NCI-H446 treated with DMSO at 0.1 percent for 48 hours (cell line): ENCODE data around the gene NEK9.
A peak's percentile ranks its signal among the peaks of the same experiment; 100 is the strongest.
"Not testable (repeated sequence)": the region's sequence is repeated elsewhere in the genome, so short reads cannot be mapped to it uniquely, and the experiment has no call there.

Experiments used
- DNase-seq: peaks from one replicate; lab custom pipeline; 2025; lab: John Stamatoyannopoulos, UW

Gene NEK9

GRCh38 chr14:75107186-75107585 is 19.7 kb downstream of the NEK9 start:
- no peak for DNase-seq

DNA sequence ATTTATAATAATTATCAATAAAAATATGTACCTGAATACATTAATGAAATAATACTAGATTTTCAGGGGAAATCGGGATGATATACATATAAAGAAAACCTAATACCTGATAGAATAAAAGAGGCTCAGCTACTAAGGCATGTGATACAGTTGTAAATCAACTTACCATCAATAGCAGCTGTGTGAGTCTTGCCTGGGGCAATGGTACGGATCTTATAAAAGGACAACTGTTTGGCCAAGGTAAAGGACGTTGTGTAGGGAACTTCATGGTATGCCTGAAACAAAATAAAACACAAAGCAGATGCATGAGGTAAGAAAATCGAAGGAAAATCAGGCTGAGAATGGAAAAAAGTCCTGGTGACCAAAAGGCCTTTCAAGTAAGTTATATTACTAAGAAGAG is 25.4 kb downstream of the NEK9 start:
- no peak for DNase-seq

DNA sequence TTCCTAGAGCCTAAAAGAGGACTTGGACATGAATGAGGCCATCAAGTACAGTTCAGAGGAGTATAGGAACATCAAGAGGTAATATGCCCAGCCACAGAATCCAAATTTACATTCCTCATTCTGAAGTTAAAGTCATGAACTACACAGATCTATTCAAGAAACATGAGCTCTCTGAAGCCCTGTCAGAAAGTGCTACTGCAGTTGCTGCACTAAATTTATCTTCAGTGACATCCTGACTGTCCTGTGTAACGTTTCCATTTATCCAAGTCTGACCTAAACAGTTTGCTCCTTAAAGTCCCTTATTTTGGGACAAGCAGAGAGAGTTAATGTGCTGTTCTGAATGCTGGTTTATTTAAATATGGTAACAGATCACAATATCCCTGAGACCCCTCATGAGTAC is 28.2 kb downstream of the NEK9 start:
- DNase-seq: no peak

- DNase-seq: no peak
Measured at GRCh38 chr14:75098212-75098611, 28.6 kb downstream of the NEK9 start.

DNA sequence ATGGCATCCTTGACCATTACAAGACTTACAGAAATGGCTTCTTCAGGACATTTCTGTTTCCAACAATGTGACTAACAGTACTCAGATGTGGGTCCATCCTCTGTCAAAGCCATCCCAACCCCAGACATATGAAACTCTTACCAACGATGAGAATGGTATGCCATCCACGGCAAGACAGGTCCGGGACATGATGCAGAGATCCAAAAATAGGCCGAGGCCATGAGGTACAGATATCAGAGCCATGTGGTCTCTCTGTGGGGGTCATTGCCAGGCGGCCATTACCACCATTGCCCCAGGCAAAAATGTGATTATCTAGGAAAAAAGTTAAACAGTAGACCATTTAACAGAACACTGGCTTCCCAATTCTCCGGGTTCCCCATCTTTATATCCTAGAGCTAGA is 29.9 kb downstream of the NEK9 start:
- DNase-seq: no peak

DNA sequence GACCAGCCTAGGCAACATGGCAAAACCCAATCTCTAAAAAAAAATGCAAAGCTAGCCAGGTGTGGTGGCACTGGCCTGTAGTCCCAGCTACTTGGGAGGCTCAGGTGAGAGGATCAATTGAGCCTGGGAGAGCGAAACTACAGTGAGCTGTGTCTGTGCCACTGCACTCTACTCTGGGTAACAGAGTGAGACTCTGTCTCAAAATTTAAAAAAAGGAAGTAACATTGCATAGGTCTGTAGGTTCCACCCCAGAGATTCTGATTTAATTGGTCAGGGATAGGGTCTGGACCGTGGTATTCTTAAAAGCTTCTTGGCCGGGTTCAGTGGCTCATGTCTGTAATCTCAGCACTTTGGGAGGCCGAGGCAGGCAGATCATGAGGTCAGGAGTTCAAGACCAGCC is 31.2 kb downstream of the NEK9 start:
- DNase-seq: no peak

- DNase-seq: no peak
Measured at GRCh38 chr14:75094896-75095295, 32.0 kb downstream of the NEK9 start.

DNA sequence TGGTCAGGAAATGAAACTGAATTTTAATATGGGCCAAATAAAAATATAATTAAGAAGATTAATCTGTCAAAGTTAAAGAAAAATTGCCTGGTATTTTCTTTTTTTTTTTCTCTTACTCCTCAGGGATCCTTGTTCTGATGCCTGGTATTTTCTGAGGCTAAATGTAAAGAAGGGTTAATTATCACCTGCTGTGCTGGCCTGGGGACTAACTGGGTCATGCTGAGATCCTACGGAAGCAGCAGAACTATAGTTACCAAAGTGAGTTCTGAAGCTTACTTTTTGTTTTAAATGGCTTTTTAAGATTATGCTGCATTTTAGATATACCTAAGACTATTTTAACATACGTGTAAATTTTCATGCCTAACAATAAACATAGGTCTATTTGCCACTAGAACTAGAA is 34.1 kb downstream of the NEK9 start:
- DNase-seq: no peak

- DNase-seq: no peak
Measured at GRCh38 chr14:75091251-75091650, 35.6 kb downstream of the NEK9 start.

GRCh38 chr14:75090353-75090752 is 36.5 kb downstream of the NEK9 start:
- no peak for DNase-seq

- DNase-seq: peak; percentile 12
Measured at GRCh38 chr14:75088566-75089373, 38.1 kb downstream of the NEK9 start.

GRCh38 chr14:75088153-75088552 is 38.7 kb downstream of the NEK9 start:
- DNase-seq: no peak

- no peak for DNase-seq
Measured at GRCh38 chr14:75084513-75084912, 42.3 kb downstream of the NEK9 start.

- no peak for DNase-seq
Measured at GRCh38 chr14:75083271-75083670, 43.6 kb downstream of the NEK9 start.

DNA sequence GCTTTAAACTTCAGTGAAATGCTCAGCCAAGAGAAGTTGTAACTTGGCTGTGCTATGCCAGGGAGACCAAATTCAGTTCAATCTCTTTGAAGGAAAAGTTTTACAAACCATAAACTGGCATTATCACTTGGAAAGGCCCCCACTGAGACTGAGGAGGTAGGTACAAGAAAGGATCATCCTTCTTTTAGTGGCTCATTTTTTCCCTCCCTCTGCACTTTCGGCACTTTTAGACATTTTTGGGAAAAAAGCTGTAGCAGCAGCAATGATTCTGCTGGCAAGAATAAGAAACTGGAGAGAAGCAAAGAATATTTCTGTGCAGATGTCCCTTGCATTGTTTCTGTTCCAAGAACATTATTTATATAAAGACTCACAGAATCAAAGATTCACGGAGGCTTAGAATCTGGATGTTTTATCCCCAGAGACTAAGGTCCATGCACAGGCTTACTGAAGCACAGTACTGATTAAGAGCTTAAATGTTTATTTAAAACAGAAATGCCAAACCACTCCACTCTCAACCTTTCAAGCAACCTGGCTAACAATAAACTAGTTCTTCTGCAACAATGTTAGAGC is 45.1 kb downstream of the NEK9 start:
- no peak for DNase-seq

- DNase-seq: no peak
Measured at GRCh38 chr14:75079521-75079920, 47.3 kb downstream of the NEK9 start.

- DNase-seq: no peak
Measured at GRCh38 chr14:75077794-75078193, 49.1 kb downstream of the NEK9 start.

DNA sequence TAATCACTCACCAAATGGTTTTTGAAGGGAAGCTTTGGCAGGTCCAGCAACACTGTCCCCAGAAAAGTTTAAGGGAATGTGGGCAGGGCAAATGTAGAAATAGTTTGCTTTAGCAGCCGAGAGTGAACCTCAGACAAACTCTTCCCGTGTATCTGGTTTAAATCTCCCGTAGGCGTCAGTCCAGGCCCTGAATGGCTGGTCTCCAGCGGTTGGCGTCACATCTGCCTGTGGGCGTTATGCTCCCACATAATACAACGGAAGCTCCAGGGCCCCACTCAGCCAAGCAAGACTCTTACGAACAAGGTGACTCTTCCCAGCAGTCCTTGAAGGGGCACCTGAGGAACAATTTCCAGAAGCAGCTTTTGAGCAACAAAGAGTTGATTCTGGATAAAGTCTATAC is 56.5 kb downstream of the NEK9 start:
- no peak for DNase-seq

GRCh38 chr14:75069811-75070145 is 57.1 kb downstream of the NEK9 start:
- DNase-seq: no peak

DNA sequence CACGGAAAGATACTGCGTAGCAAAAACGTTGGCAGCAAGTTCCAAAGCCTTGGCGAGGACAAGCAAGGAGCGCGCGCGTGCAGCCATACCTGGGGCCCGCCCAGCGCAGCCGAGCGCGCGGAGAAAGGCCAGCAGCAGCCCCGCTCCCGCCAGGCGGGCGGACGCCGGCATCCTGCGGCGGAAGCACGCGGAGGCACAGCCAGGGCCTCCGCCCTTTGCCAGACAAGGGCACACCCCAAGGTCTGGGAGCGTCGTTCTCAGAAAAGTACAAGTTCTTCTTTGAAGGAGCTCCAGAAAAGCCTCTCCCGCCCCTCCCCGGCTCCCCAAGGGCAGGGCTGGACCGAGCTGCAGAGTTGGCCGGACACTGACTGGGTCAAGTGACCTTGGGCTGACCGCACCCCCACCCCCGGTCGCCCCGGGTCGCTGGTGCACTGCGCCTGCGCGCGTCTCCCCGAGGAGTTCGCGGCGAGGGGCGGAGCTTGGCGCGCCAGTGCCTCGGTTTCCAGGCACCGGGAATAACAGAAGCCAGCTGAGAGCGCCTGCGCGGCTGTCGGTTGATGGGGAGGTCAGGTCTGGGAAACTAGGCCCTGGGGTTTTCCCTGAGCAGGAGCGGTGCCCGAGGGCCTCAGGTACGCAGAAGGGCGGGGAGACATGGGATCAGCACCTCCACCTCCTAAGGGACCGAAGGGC is 57.6 kb downstream of the NEK9 start, which contains the start of gene ZC2HC1C:
TSS of gene ZC2HC1C (plus strand) at position 521 of the 690 bp plus-strand sequence. CDS start 933 bp downstream, outside the sequence.
- no peak for DNase-seq

GRCh38 chr14:75068294-75069120 is 58.3 kb downstream of the NEK9 start:
- DNase-seq: no peak

DNA sequence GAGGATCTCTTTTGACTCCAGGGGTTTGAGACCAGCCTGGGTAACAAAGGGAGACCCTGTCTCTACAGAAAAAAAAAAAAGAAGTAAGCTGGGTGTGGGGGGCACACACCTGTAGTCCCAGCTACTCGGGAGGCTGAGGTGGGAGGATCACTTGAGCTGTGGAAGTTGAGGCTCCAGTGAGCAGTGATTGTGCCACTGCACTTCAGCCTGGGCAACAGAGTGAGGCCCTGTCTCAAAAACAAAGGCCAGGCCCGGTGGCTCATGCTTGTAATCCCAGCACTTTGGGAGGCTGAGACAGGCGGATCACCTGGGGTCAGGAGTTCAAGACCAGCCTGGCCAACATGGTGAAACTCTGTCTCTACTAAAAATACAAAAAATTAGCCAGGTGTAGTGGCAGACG is 59.1 kb downstream of the NEK9 start:
- not testable (repeated sequence) for DNase-seq
